ENCODE measurements around the gene CDK15. TPM values are rescaled to one million over a fixed set of nuclear protein-coding genes. Genes with fewer than 3 reads are reported as not detected.

Gene CDK15
- total RNA-seq, 1 experiment from 2014 or later = not detected

DNA sequence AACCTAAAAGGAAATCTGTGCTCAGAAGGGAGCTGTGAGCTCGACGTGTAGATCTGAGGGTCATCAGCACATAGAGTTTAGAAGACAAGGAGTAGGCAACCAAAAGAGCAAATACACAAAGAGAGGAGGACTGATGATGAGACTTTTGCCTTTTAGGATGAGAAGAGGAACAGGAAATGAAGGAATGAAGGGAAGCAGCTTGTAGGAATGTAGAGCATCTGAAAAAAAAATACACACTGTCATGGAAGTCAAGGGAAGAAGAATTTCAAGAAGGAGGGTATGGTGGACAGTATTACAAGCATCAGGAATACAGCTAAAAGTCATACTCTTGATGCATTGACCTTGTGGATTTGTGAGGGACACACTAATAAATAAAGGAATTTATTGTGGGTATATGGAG lies 21.9 kb downstream of the CDK15 start:
- ChIA-PET RAD21 (ENCODE audit: low non-redundant PET in 1 of 2, low total read pairs in 2 of 2, uncharacterized antibody in 2 of 2, unreplicated experiment in 2 of 2) (no interaction called here), POLR2A (no interaction called here), CTCF (no interaction called here)
- H3K9ac ChIP-seq (ENCODE audit: low read length) = no peak overlapping the region
- DNase-seq (ENCODE audit: low read depth, low spot score) (no peak), ATAC-seq (no peak)
- H3K4me1 ChIP-seq (ENCODE audit: control insufficient read depth in 1 of 2, insufficient read depth in 2 of 2, low read length in 2 of 2) = peaks cover 0 to 5% of the 10 kb centered on the region in 2 experiments; a peak in 1 of 4 replicates
- no peaks in the 10 kb centered on the region; the same call in 1 of the 2 replicates for H3K9me2 ChIP-seq (ENCODE audit: insufficient read depth)
- no peaks in the 10 kb centered on the region for H3K79me2 ChIP-seq (ENCODE audit: insufficient read depth, low read length)
- no TSS peak for BruUV-seq (replicated peaks)
- H3K4me2 ChIP-seq (ENCODE audit: low read length) = no peak overlapping the region
- H3K4me3 ChIP-seq (replicated peaks in 1 of 2; ENCODE audit: low read depth in 1 of 2, low read length in 2 of 2) = no peak overlapping the region
- TF ChIP-seq, protein P1, sequence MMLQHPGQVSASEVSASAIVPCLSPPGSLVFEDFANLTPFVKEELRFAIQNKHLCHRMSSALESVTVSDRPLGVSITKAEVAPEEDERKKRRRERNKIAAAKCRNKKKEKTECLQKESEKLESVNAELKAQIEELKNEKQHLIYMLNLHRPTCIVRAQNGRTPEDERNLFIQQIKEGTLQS (IDR thresholded peaks at IDR 0.05) = no peak
- TF ChIP-seq JUND (IDR thresholded peaks at IDR 0.05) (no peak), EGR1 (IDR thresholded peaks at IDR 0.05; ENCODE audit: low read depth) (no peak), EZH2phosphoT487 (IDR thresholded peaks at IDR 0.05; ENCODE audit: borderline replicate concordance) (no peak), EZH2 (IDR thresholded peaks at IDR 0.05) (no peak), RAD21 (IDR thresholded peaks at IDR 0.05; ENCODE audit: low read depth) (no peak), ZFX (IDR thresholded peaks at IDR 0.05) (no peak)
- TF ChIP-seq, protein P2, sequence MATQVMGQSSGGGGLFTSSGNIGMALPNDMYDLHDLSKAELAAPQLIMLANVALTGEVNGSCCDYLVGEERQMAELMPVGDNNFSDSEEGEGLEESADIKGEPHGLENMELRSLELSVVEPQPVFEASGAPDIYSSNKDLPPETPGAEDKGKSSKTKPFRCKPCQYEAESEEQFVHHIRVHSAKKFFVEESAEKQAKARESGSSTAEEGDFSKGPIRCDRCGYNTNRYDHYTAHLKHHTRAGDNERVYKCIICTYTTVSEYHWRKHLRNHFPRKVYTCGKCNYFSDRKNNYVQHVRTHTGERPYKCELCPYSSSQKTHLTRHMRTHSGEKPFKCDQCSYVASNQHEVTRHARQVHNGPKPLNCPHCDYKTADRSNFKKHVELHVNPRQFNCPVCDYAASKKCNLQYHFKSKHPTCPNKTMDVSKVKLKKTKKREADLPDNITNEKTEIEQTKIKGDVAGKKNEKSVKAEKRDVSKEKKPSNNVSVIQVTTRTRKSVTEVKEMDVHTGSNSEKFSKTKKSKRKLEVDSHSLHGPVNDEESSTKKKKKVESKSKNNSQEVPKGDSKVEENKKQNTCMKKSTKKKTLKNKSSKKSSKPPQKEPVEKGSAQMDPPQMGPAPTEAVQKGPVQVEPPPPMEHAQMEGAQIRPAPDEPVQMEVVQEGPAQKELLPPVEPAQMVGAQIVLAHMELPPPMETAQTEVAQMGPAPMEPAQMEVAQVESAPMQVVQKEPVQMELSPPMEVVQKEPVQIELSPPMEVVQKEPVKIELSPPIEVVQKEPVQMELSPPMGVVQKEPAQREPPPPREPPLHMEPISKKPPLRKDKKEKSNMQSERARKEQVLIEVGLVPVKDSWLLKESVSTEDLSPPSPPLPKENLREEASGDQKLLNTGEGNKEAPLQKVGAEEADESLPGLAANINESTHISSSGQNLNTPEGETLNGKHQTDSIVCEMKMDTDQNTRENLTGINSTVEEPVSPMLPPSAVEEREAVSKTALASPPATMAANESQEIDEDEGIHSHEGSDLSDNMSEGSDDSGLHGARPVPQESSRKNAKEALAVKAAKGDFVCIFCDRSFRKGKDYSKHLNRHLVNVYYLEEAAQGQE (IDR thresholded peaks at IDR 0.05; ENCODE audit: low read depth) = no peak
- TF ChIP-seq, protein P3, sequence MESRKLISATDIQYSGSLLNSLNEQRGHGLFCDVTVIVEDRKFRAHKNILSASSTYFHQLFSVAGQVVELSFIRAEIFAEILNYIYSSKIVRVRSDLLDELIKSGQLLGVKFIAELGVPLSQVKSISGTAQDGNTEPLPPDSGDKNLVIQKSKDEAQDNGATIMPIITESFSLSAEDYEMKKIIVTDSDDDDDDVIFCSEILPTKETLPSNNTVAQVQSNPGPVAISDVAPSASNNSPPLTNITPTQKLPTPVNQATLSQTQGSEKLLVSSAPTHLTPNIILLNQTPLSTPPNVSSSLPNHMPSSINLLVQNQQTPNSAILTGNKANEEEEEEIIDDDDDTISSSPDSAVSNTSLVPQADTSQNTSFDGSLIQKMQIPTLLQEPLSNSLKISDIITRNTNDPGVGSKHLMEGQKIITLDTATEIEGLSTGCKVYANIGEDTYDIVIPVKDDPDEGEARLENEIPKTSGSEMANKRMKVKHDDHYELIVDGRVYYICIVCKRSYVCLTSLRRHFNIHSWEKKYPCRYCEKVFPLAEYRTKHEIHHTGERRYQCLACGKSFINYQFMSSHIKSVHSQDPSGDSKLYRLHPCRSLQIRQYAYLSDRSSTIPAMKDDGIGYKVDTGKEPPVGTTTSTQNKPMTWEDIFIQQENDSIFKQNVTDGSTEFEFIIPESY (IDR thresholded peaks at IDR 0.05; ENCODE audit: extremely low read depth, insufficient replicate concordance, low read length) = no peak
- H2AFZ ChIP-seq (ENCODE audit: low read depth, low read length, poor library complexity, severe bottlenecking) = no peak overlapping the region
- H3K27me3 ChIP-seq (ENCODE audit: insufficient read depth, low read length) = no peaks in the 10 kb centered on the region
- intact Hi-C loops (cut with micrococcal nuclease) = no loop called here
- H3K36me3 ChIP-seq (ENCODE audit: control insufficient read depth in 1 of 2, insufficient read depth in 2 of 2, low read length in 2 of 2) = no peaks in the 10 kb centered on the region
- no peaks in the 10 kb centered on the region for H3K9me3 ChIP-seq (ENCODE audit: control insufficient read depth in 1 of 2, insufficient read depth in 1 of 2, low read depth in 1 of 2, low read length in 2 of 2)
- no peaks in the 10 kb centered on the region for H4K20me1 ChIP-seq (ENCODE audit: insufficient read depth)
- no peak overlapping the region for H3K27ac ChIP-seq (ENCODE audit: low read depth, low read length)

All from HCT116 (cell line).